Thymus (tissue), 11 donors: ENCODE data around the gene ADAMTS13. TPM values are rescaled to one million over a fixed set of nuclear protein-coding genes. Genes with fewer than 3 reads are reported as not detected.

Experiments used
- DNase-seq, 9 donors: peaks; one replicate each; pipeline ENCODE4 v3.0.0-alpha.2; 2013; ENCODE audit warnings: low spot score in 9 of 9, low read depth in 6 of 9, missing footprints in 1 of 9
- H3K27ac ChIP-seq, 2 donors: one replicate each; pipeline ENCODE4 v1.5.1; 2013; ENCODE audit warnings: control low read depth in 1 of 2, low read depth in 1 of 2, low read length in 1 of 2, mild to moderate bottlenecking in 1 of 2, moderate library complexity in 1 of 2
- H3K27me3 ChIP-seq, 2 donors: one replicate each; pipeline ENCODE4 v1.5.1; 2013; ENCODE audit warnings: low read length in 1 of 2; ENCODE audit not compliant: control insufficient read depth in 2 of 2, insufficient read depth in 1 of 2
- H3K36me3 ChIP-seq, 2 donors: one replicate each; pipeline ENCODE4 v1.5.1; 2013; ENCODE audit warnings: low read length in 1 of 2, mild to moderate bottlenecking in 1 of 2, moderate library complexity in 1 of 2; ENCODE audit not compliant: control insufficient read depth in 2 of 2, insufficient read depth in 2 of 2
- H3K4me1 ChIP-seq, 2 donors: one replicate each; pipeline ENCODE4 v1.5.1; 2013; ENCODE audit warnings: low read length in 2 of 2; ENCODE audit not compliant: control insufficient read depth in 2 of 2, insufficient read depth in 2 of 2
- H3K4me3 ChIP-seq, 2 donors: one replicate each; pipeline ENCODE4 v1.5.1; 2013; ENCODE audit warnings: low read length in 2 of 2, control low read depth in 1 of 2, mild to moderate bottlenecking in 1 of 2
- H3K9me3 ChIP-seq, 2 donors: one replicate each; pipeline ENCODE4 v1.5.1; 2013; ENCODE audit warnings: low read length in 1 of 2, mild to moderate bottlenecking in 1 of 2; ENCODE audit not compliant: control insufficient read depth in 2 of 2, insufficient read depth in 1 of 2
- WGBS: extraction: QIAGEN DNeasy Blood & Tissue Kit; methylation state at CpG from one replicate; pipeline ENCODE4 v1.1.7; 2013; 5-methylcytosine and 5-hydroxymethylcytosine counted together
- polyA plus RNA-seq: library from polyadenylated mRNA; stranded (reverse); fragments of 200-250 nt; gene quantifications from one replicate; pipeline ENCODE4 v1.2.3, GENCODE V29; 2013
- total RNA-seq: library from RNA; stranded (reverse); fragments of 120-200 nt; gene quantifications from one replicate; pipeline ENCODE4 v1.2.4, GENCODE V29; 2013
- donor health status: healthy.

ADAMTS13 gene
- total and polyA plus RNA-seq, 2 donors: 0.94 to 11.8 TPM

- Histone ChIP-seq H3K4me1 (peaks cover 6 to 27% of the 10 kb centered on the region in 2 donors), H3K27ac (peak within 1 kb of the TSS; percentile 80 to 90), H3K27me3 (peaks cover 0 to 9% of the 10 kb centered on the region in 2 donors), H3K4me3 (peak within 1 kb of the TSS; percentile 63 to 76), H3K9me3 (no peaks in the 10 kb centered on the region), H3K36me3 (no peaks in the 10 kb centered on the region)
- DNase-seq: peak; percentile 73 to 96 (median 87)
- WGBS: under 1% methylated on average over 86 of the region's 86 CpGs
Observed at GRCh38 chr9:133459476-133460404, 37.6 kb downstream of the ADAMTS13 start, which contains the start of gene CACFD1. CACFD1 (plus strand) TSS chr9:133459978; CDS start chr9:133460067, 89 bp downstream.

GRCh38 chr9:133460405-133461175, 38.4 kb downstream of the ADAMTS13 start:
- WGBS: 32% methylated on average over 30 of the region's 30 CpGs
- peak overlapping the region; percentile 43 to 90 for H3K27ac ChIP-seq

GRCh38 chr9:133461975-133462374, 39.8 kb downstream of the ADAMTS13 start:
- H3K27ac ChIP-seq: no peak overlapping the region
- H3K4me1 ChIP-seq: peaks cover 6 to 27% of the 10 kb centered on the region in 2 donors
- no peak overlapping the region for H3K4me3 ChIP-seq
- 83% methylated on average over 4 of the region's 4 CpGs for WGBS
- no peaks in the 10 kb centered on the region for H3K9me3 ChIP-seq
- H3K36me3 ChIP-seq: no peaks in the 10 kb centered on the region
- peaks cover 0 to 9% of the 10 kb centered on the region in 2 donors for H3K27me3 ChIP-seq
- no peak for DNase-seq

More at GRCh38 chr9:133460405-133461175, 38.4 kb downstream of the ADAMTS13 start:
- Histone ChIP-seq H3K36me3 (no peaks in the 10 kb centered on the region), H3K4me3 (peak overlapping the region; percentile 63 to 76), H3K27me3 (peaks cover 0 to 9% of the 10 kb centered on the region in 2 donors), H3K9me3 (no peaks in the 10 kb centered on the region), H3K4me1 (peaks cover 6 to 27% of the 10 kb centered on the region in 2 donors)
- peak in 4 of 9 donors; percentile 32 to 74 (median 46) for DNase-seq

- Histone ChIP-seq H3K27me3 (peaks cover 0 to 9% of the 10 kb centered on the region in 2 donors), H3K9me3 (no peaks in the 10 kb centered on the region), H3K4me3 (no peak overlapping the region), H3K36me3 (no peaks in the 10 kb centered on the region), H3K27ac (no peak overlapping the region), H3K4me1 (peaks cover 6 to 27% of the 10 kb centered on the region in 2 donors)
- WGBS: 96% methylated on average over 22 of the region's 22 CpGs
- no peak for DNase-seq
Observed at GRCh38 chr9:133463234-133463863, 41.2 kb downstream of the ADAMTS13 start.

- H3K36me3 ChIP-seq: no peaks in the 10 kb centered on the region
- no peak for DNase-seq
- WGBS: 97% methylated on average over 24 of the region's 24 CpGs
Observed at GRCh38 chr9:133463864-133464615, 41.9 kb downstream of the ADAMTS13 start.

GRCh38 chr9:133464638-133465037, 42.5 kb downstream of the ADAMTS13 start:
- H3K36me3 ChIP-seq: no peaks in the 10 kb centered on the region
- peaks cover 0 to 20% of the 10 kb centered on the region in 2 donors for H3K4me1 ChIP-seq

More at GRCh38 chr9:133463864-133464615, 41.9 kb downstream of the ADAMTS13 start:
- no peaks in the 10 kb centered on the region for H3K9me3 ChIP-seq
- H3K4me1 ChIP-seq: peaks cover 4 to 25% of the 10 kb centered on the region in 2 donors
- H3K27me3 ChIP-seq: peaks cover 0 to 5% of the 10 kb centered on the region in 2 donors
- no peak overlapping the region for H3K4me3 ChIP-seq
- no peak overlapping the region for H3K27ac ChIP-seq

GRCh38 chr9:133465984-133466383, 43.8 kb downstream of the ADAMTS13 start:
- 92% methylated on average over 6 of the region's 6 CpGs for WGBS
- H3K27ac ChIP-seq: no peak overlapping the region
- H3K4me1 ChIP-seq: peaks cover 0 to 13% of the 10 kb centered on the region in 2 donors
- H3K9me3 ChIP-seq: no peaks in the 10 kb centered on the region
- peaks cover 0 to 2% of the 10 kb centered on the region in 2 donors for H3K27me3 ChIP-seq
- no peak for DNase-seq
- H3K4me3 ChIP-seq: no peak overlapping the region
- H3K36me3 ChIP-seq: no peaks in the 10 kb centered on the region

More at GRCh38 chr9:133464638-133465037, 42.5 kb downstream of the ADAMTS13 start:
- Histone ChIP-seq H3K4me3 (no peak overlapping the region), H3K9me3 (no peaks in the 10 kb centered on the region), H3K27me3 (peaks cover 0 to 5% of the 10 kb centered on the region in 2 donors), H3K27ac (no peak overlapping the region)
- WGBS: 96% methylated on average over 10 of the region's 10 CpGs
- DNase-seq: no peak

GRCh38 chr9:133467101-133467500, 44.9 kb downstream of the ADAMTS13 start:
- DNase-seq: no peak
- H3K36me3 ChIP-seq: no peaks in the 10 kb centered on the region
- H3K27ac ChIP-seq: no peak overlapping the region
- WGBS: 96% methylated on average over 10 of the region's 10 CpGs
- H3K9me3 ChIP-seq: no peaks in the 10 kb centered on the region
- H3K4me3 ChIP-seq: no peak overlapping the region
- peaks cover 0 to 2% of the 10 kb centered on the region in 2 donors for H3K27me3 ChIP-seq
- H3K4me1 ChIP-seq: peaks cover 0 to 8% of the 10 kb centered on the region in 2 donors
